Pons (tissue), 1 donor: Measurements from ENCODE around the gene GBP3.
"Not testable (repeated sequence)": the region's sequence is repeated elsewhere in the genome, so short reads cannot be mapped to it uniquely, and the experiment has no call there.

ENCODE experiments used
- DNase-seq: peaks from one replicate; pipeline ENCODE4 v3.0.0-alpha.2; 2016; ENCODE audit warnings: low spot score

The GBP3 gene

DNA sequence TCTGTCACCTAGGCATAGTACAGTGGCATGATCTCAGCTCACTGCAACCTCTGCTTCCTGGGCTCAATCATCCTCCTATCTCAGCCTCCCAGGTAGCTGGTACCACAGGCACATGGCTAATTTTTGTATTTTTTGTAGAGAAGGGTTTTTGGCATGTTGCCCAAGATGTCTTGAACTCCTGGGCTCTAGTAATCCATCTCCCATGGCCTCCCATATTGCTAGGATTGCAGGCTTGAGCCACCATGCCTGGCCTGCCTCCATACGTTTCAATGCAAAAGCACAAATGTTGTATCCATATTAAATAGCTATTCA lies 17.6 kb upstream of the GBP3 start:
- DNase-seq = no peak

DNA sequence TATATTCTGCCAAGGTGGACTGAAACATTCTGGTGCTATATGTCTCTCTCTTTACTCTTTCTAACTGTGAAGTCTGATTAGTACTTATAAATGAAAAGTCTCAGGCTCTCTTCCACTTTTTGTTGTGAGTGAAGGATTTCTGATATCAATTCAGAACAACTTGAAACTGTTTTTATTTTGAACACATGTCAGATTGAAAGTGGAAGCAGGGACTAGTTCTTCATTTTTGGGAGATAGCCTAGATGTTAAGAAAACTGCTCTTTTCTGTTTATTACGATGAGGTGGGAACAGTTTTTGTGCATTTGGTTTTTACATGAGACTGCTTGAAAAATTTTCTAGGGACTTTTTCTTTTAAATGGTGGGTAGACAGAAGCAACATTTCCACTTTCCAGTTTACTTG lies 14.5 kb upstream of the GBP3 start:
- DNase-seq = peak; percentile 35

DNA sequence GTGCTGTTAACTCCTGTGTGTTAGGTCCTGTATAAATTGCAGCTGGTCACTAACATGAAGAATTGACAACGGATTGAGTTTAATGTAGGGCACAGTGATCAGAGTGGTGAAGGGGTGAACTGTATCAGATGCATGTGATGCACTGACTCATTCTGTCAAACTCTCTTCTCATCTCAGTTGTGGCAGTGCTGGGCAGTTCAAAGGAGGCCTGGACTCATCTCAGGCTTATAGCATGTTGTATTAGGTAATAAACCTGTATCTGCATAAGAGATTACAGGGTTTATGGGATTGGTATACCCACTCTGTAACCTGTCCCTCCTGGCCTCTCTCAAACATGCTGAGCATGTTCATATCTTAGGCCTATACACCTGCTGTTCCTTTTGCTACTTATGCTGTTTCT lies 12.4 kb upstream of the GBP3 start:
- no peak for DNase-seq

DNA sequence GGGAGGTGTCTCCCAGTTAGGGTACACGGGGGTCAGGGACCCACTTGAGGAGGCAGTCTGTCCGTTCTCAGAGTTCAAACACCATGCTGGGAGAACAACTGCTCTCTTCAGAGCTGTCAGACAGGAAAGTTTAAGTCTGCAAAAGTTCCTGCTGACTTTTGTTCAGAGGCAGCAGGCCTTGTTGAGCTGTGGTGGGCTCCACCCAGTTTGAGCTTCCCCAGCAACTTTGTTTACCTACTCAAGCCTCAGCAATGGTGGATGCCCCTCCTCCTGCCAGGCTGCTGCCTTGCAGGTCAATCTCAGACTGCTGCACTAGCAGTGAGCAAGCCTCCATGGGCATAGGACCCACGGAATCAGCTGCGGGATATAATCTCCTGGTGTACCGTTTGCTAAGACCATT lies 11.3 kb upstream of the GBP3 start:
- DNase-seq = not testable (repeated sequence)

DNA sequence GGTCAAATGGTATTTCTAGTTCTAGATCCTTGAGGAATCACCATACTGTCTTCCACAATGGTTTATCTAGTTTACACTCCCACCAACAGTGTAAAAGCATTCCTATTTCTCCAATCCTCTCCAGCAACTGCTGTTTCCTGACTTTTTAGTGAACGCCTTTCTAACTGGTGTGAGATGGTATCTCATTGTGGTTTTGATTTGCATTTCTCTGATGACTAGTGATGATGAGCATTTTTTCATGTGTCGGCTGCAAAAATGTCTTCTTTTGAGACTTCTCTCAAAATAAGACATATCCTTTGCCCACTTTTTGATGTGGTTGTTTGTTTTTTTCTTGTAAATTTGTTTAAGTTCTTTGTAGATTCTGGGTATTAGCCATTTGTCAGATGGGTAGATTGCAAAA lies 6.4 kb upstream of the GBP3 start:
- not testable (repeated sequence) for DNase-seq

DNA sequence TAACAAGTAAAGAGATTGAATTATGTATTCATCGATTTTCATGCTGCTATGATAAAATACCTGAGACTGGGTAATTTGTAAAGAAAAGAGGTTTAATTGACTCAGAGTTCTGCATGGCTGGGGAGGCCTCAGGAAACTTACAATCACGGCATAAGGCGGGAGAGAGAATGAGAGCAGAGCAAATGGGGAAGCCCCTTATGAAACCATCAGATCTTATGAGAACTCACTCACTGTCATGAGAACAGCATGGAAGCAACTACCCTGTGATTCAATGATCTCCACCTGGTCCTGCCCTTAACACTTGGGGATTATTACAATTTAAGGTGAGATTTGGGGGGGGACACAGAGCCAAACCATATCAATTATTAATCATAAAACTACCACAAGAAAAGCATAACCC lies 3.3 kb upstream of the GBP3 start:
- no peak for DNase-seq

DNA sequence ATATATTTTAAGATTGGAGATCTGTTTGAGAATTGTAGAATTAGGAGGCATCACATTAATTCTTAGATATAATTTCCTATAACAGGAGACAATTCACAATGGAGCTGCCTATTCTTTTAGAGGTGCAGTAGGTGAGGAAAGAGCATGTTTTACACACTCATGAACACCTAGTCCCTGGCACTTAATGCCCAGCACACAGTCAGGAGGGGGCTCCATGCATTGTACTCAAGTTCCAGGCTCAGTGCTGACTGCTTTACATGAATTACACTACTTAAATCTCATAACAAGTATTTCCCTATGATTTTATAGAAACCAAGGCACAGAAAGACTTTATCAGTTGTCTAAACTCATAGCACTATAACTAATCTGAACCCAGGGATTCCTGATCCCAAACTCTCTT lies 360 bp upstream of the GBP3 start:
- DNase-seq = no peak

DNA sequence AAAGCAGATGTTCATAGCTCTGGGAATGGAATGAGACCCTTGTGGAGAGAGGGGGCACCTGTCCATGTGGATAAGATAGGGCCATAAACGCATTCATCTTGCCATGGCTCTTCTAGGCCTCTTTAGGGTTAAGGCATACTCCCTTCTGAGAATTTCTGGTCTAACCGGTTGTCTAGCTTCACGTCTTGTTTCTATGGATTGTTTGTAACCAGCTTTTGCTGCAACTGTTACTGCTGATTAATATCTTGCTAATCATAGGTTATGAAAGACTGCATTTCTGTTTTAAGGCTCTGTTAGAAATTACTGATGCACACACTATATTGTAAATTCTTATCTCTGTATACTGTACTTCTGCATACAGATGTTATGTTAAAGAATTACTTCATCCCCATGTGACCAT lies 4.3 kb downstream of the GBP3 start:
- not testable (repeated sequence) for DNase-seq

DNA sequence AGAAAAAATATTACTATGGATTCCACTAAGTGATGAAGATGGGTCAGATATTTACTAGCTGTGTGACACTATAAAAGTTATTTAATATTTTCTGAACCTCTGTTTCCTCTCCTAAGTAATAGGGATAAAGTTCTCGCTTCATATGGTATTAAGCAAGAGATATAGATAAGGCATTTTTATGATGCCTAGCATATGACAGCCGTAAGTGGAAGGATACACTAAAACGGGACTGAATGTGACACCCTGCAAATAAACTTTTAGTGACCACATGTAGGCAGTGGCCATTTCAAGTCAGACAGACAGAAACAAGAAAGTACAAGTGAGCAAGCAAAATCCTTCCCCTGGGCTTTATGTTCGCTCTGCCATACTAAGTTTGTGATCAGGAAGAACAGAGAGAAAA lies 14.2 kb downstream of the GBP3 start:
- no peak for DNase-seq

DNA sequence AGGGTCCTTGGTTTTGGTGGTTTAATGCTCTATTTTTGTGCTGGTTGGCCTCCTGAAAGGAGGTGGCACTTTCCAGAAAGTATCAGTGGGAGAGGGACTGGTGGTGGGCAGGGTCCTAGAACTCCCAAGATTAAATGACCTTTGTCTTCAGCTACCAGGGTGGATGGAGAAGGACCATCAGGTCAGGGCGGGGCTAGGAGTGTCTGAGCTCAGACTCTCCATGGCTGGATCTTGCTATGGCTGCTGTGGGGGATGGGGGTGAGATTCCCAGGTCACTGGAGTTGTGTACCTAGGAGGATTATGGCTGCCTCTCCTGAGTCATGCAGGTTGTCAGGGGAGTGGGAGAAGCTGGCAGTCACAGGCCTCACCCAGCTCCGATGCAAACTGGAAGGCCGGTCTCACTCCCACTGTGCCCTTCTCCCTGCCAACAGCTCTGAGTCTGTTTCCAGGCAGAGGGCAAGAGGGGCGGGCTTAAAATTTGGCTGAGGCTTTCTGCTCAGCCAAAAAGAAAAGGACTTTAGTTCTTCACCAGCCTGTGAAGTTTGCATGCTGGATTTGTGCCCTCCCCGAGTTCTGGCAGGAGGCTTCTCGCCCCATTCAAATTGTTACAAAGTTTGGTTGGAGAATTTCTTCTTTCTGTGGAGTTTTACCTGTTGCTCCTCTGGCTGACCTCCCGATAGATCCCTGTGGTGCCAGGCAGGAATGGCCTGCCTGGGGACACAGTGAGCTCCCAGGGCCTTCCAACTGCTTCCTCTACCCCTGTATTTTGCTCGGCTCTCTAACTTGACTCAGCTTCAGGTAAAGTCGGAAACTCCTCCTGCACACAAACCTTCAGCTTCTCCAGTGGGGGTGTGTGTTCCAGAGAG lies 17.1 kb downstream of the GBP3 start:
- DNase-seq = peak; percentile 38

DNA sequence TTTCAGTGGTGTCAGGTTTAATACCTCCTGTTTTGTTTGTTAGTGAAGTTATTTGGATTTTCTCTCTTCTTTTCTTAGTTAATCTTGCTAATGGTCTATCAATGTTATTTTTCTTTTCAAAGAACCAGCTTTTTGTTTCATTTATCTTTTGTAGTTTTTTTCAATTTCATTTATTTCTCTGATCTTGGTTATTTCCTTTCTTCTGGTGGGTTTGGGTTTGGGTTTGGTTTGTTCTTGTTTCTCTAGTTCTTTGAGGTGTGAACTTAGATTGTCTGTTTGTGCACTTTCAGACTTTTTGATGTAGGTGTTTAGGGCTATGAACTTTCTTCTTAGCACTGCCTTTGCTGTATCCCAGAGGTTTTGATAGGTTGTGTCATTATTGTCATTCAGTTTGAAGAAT lies 20.5 kb downstream of the GBP3 start:
- DNase-seq = not testable (repeated sequence)

DNA sequence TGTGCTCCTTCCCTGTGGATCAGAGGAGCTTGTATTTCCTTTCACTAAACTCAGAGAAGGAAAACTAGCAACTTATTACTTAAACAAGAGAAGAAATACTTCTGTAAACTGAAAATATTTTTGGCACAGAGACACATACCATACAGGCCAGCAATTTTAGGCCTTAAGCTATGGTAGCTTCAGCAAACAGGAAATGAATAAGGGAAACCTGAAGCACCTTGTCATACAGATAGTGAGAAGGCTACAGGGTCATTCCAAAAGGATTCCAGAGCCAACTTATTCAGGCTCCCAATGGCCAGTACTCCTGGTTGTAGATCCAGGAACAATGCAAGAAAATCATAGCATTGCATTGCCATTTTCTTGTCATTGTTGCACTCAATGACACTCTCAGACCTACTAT lies 21.2 kb downstream of the GBP3 start:
- DNase-seq = no peak

DNA sequence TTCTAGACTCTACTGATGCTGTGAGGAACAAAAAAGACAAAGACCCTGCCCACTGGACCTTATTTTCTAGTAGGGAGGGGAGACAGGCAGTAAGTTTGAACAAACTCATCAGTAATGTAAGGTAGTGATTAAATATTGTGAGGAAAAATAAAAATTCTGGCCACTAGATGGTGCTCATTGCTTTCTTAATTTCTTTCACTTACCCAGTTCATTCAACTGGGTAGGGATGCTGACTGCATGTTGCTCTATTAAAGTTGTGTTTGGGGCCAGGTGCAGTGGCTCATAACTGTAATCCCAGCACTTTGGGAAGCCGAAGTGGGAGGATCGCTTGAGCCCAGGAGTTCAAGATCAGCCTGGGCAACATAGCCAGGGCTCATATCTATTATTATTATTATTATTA lies 23.9 kb downstream of the GBP3 start:
- peak; percentile 90 for DNase-seq

DNA sequence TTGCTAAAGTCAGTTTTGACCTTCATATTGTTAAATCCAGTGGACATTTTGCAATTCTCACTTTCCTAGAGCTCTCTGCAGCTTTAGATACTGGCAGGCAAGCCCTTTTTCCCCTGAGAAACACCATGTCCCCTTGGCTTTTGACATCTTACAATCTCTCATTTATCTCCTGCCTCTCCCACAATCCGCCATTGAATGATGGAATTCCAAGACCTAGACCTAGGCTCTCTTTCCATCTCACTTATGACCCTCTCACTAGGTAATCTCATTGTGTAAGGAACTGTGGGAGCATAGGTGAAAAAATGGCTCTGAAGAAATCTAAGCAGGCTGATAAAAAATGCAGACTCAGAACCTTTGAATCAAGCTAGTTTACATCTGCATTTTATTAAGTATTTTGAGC lies 32.2 kb downstream of the GBP3 start:
- no peak for DNase-seq

DNA sequence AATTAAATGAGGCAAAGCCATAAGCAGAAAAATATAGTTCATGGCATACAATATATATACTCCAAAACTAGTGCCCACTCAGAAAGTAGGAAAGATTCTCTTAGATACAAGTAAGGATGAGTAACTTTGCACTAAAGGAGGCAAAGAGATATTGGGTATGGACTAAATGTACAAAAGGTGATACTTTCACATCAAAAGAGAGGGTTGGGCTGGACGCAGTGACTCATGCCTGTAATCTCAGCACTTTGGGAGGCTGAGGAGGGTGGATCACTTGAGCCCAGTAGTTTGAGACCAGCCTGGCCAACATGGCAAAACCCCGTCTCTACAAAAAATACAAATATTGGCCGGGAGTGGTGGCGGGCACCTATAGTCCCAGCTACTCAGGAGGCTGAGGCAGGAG lies 37.0 kb downstream of the GBP3 start:
- DNase-seq = no peak

DNA sequence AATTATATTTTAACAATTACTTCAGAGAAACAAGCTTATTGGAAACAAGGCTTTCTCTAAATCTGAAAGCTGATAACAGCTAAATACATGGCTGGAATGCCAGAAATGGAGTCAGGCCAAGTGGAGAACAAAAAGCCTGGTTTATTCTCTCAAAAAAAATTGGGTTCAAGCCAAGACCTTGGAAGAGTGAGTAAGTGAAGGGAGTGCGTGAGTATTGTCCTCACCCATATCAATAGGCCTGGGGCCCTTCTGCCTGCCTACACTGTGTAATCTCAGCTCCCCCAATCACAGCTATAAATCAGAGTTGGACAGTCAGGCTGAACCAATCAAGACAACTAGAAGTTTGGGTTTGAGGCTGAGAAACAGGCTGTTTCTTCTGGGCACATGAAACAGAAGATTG lies 37.6 kb downstream of the GBP3 start:
- DNase-seq = peak; percentile 95

DNA sequence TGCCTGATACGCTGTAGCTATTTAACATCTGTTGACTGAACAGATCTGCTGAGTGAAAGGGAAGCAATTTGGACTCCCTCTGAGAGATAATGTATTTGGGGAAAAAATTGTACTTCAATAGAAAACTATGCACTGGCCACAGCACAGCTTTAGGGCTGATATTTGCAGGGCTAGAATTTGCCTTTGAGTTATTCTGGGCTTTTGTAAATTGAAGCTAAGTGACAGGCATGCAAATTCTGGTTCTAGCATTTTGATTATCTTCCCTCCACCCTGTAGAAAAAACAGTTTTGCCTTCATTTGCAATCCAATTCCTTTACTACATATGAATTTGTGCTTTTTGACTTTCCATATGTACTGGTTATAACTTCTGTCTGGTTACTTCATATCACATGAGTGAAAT lies 38.1 kb downstream of the GBP3 start:
- DNase-seq = peak; percentile 46

DNA sequence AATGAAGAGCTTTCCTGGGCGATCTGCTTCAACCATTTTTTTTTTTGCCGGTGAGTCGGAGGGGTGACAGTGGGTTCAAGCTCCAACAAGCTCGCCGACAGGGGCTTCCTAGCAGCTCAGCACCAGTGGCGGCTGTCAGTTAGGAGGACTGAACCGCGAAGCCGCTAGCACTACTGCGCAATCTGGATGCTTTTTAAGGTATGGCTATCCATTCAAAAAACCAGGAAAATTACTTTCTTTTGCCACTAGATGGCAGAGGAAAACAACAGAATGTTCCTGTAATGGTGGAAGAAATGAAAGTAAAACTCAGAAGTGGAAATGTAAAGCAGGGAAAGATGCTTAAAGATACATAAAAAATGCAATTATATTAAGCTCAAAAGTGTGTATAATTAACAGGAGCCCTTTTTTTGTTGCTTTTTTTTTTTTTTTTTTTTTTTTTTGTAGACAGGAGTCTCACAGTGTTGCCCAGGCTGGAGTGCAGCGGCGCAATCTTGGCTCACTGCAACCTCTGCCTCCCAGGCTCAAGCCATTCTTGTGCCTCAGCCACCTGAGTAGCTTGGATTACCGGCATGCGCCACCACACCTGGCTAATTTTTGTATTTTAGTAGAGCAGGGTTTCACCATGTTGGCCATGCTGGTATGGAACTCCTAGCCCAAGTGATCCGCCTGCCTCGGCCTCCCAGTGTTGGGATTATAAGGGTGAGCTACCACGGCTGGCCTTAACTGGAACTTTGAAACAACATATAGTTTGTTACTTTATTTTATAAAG lies 38.7 kb downstream of the GBP3 start:
- DNase-seq = peak; percentile 90

DNA sequence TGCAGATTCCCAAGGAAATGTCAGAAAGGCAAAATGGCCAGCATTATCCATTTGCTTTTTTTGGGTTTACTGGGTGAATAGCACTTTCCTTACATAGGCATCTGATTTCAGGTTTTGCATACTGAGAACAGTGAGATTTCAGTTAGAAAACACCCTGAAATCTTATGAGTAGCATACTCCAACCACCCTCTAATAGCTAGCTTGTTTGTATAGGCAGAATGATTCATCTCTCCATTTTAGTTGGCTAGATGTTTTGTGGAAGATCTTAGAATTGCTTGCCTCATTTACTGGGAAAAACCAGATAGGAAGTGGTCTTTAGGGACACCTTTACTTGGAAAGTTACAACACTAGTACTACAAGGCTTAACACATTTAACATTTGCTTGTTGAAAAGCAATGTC lies 40.6 kb downstream of the GBP3 start:
- no peak for DNase-seq

DNA sequence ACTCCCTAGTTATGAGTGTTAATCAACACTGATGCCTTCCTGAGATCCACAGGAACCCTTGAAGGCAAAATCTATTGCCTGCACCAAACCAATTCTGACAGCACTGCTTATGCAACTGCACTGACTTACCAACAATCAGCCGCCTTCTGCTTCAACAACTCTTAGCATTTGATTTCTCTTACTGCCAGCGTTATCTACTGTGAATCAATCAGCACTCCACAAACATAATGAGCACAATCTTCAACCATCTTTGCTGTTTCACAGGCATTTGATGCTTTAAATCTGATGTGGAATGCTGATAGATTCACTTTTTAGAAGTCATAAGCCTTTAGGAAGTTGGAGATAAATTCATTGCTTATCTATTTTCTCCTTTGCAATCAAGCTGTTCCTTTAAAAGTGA lies 41.2 kb downstream of the GBP3 start:
- not testable (repeated sequence) for DNase-seq

DNA sequence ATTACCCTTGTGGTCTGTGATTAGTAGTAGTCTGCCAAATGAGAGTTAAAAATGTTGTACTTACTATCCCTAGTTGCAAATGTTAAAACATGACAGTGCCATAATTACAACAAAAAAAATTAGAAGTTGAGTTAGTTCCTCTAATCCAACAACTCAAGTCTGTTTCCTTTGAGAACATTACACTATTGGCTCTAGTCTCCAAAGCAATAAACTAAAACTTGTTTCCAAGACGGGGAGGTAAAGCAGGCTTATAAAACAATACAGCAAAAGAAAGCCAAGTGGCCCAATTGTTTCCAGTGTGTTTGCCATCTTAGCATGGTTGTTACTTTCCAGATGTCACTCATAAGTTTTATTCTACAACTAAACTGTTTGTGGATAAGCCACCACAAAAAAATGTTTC lies 41.8 kb downstream of the GBP3 start:
- DNase-seq = no peak

DNA sequence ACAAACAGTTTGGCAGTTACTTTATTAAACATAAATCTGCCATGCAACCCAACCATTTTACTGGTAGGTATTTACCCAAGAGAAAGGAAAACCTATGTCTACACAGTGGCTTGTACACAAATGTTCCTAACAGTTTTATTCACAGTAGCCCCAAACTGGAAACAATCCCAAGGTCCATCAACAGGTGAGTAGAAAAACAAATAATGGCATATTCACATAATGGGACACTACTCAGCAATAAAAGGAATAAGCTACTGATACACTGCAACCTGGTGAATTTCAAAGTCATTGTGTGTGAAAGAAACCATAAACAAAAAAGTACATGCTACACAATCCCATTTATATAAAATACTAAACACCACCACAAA lies 42.9 kb downstream of the GBP3 start:
- DNase-seq = no peak

DNA sequence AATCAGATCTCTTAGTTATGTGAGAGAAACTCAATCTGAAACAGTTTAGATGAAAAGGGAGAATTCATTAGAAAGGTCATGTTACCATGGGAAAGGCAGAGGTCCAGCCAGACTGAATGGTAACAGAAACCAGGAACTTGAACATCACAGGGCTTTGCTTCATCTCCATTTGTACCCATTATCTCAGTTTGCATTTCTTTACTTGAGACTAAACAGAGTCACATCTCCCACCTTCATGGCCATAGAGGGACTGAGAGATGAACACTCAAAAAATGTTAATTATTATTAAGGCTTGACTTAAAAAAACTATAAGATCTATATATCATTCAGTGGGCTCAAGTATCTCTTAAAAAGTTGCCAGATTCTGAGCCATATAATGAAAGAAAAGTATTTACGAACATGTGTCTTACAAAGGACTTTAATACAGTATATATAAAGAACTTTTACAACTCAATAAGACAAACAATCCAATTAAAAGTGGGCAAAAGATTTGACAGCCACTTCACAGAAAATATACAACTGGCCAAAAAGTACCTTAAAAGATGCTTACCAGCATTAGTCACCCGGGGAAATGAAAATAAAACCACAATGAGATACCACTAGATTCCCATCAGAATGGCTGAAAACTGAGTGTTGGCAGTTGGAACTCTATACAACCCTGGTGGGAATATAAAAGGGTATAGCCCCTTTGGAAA lies 43.5 kb downstream of the GBP3 start:
- no peak for DNase-seq
